AG10803 (cell line): ENCODE data around the gene SATL1.

Source experiments
- DNase-seq: peaks from one replicate; pipeline ENCODE4 v3.0.0; 2010; ENCODE audit warnings: low read depth
- H3K4me3 ChIP-seq: 2 replicates; pipeline ENCODE4 v1.5.1; 2011; ENCODE audit warnings: mild to moderate bottlenecking, low read length, control low read depth
- TF ChIP-seq, protein P1 (sequence below): conservative IDR thresholded peaks from 2 replicates; pipeline ENCODE4 v1.5.1; 2011; ENCODE audit warnings: mild to moderate bottlenecking, low read length, control low read depth, inconsistent platforms

SATL1 gene

DNA sequence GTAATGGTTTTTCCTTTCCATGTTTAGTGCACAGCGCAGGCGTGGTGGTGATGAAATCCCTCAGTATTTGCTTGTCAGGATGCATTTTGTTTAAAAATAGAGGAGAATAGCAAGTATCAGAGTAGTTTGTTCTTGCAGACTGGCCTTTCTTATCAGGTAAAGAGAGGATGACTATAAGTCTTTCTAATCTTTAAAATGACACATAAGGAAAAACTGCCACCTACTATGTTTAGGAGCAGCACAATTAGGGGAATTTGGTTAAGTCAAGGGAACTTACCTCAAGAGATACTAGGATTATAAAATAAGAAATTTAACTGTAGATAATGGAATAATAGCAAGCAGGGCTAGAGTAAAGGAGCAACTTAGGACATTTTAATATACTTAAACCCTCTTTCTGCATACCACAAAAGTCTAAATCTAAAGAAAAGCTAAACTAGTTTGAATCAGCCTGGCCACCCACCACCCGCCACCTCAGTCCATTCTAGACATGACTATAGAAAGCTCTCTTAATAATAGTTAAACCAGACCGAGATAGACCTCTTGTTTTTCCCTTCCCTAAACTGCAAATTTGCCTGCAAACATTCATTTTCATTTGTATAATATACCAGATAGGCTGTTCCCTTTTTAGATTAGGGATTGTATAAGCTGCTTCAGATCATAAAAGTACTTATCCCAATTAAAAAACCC lies 177.9 kb downstream of the SATL1 start:
- H3K4me3 ChIP-seq, result no peak overlapping the region
- TF ChIP-seq, protein P1, sequence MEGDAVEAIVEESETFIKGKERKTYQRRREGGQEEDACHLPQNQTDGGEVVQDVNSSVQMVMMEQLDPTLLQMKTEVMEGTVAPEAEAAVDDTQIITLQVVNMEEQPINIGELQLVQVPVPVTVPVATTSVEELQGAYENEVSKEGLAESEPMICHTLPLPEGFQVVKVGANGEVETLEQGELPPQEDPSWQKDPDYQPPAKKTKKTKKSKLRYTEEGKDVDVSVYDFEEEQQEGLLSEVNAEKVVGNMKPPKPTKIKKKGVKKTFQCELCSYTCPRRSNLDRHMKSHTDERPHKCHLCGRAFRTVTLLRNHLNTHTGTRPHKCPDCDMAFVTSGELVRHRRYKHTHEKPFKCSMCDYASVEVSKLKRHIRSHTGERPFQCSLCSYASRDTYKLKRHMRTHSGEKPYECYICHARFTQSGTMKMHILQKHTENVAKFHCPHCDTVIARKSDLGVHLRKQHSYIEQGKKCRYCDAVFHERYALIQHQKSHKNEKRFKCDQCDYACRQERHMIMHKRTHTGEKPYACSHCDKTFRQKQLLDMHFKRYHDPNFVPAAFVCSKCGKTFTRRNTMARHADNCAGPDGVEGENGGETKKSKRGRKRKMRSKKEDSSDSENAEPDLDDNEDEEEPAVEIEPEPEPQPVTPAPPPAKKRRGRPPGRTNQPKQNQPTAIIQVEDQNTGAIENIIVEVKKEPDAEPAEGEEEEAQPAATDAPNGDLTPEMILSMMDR, result no peak
- DNase-seq, result no peak

DNA sequence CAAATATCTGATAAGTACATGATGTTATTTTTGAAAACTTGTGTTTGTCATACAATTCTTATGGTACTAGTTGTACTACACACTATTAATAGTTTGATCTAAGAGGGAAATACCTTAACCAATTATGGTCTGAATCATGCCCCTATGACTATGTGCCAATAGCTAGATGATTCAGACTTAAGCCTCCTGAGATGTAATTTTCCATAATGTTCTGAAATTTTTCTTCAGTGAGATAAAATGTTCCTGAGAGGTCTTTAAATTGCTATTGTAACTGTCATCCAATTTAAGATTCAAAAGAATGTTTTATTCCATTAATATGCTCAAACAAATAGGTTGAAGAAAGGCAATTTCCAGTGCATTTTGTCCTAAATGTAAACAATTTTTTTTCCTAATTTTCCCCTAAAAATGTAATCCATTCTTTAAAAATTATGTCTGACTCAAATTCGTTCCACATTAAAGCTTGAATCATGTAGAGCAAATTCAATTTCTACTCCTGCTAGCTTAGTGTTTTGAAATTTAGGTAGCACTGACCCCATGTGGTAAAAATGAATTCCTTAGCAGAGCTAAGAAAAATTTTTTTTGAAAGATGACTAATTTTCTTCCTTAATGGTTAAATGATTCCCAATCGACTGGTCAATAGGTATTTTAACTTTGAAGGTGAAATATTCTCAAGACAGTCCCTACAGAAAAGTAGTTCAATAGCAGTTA lies 190.8 kb downstream of the SATL1 start:
- TF ChIP-seq, protein P1, result peak; percentile 42
- DNase-seq, result peak; percentile 78
- no peak overlapping the region for H3K4me3 ChIP-seq

DNA sequence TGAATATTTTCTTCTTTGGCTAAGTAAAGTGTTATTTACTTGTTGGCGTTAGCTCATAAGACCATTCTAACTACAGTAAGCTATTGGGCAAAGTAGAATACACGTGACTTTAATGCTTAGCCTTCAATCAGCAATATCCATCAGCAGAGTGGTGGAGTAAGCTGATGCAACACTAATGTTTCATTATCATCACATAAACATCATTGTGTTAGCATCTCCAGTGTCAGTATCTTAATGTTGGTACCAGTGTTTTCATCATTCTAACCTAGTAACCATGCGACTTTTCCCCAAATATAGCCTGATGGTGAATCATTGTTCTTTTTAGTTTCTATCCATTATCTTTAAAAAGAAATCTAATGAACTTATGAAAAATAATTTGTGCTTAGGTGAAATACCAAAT lies 191.4 kb downstream of the SATL1 start:
- DNase-seq, result peak; percentile 23
- H3K4me3 ChIP-seq, result no peak overlapping the region
- TF ChIP-seq, protein P1, result no peak

DNA sequence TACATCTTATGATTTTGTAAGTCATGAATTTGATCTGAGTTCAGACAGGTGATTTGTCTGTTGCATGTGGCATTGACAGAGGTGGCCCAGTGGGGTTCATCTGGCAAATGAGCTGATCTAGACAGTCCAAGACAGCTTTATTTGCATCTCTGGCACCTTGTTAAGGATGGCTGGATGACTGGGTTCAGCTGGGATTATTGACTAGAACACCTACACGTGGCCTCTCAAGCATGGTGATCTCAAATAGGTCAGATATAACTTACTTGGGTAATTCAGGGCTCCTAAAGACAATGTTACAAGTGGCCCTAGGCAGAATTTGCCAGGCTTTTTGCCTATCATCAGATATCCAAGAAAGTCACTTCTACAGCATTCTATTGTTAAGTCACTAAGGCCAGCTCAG lies 192.0 kb downstream of the SATL1 start:
- TF ChIP-seq, protein P1, result no peak
- no peak overlapping the region for H3K4me3 ChIP-seq
- no peak for DNase-seq
